DND-41 (cell line): ENCODE results near the gene RBBP6.

Experiments used
- ATAC-seq: fragments of 200-7000 bp; cut with Tn5 transposase; 3 replicates; pipeline ENCODE4 v1.9.1; 2021; ENCODE audit warnings: low read depth; ENCODE audit not compliant: insufficient read depth
- DNase-seq: peaks from one replicate; pipeline ENCODE4 v3.0.0-alpha.2; 2020
- H2AFZ ChIP-seq: 2 replicates; pipeline ENCODE4 v1.6.0; 2012; ENCODE audit warnings: low read depth, low read length
- H3K27ac ChIP-seq: 2 replicates; pipeline ENCODE4 v1.5.1; 2012; ENCODE audit warnings: low read length, inconsistent platforms
- H3K27me3 ChIP-seq: fragments of 200-600 bp; sonication (generic); 2 replicates; pipeline ENCODE4 v1.6.0; 2012; ENCODE audit warnings: low read length, mild to moderate bottlenecking, inconsistent platforms; ENCODE audit not compliant: insufficient read depth, poor library complexity
- H3K36me3 ChIP-seq: 2 replicates; pipeline ENCODE4 v1.5.1; 2012; ENCODE audit warnings: low read length, inconsistent platforms; ENCODE audit not compliant: insufficient read depth
- H3K4me1 ChIP-seq: 2 replicates; pipeline ENCODE4 v1.5.1; 2012; ENCODE audit warnings: mild to moderate bottlenecking, low read length; ENCODE audit not compliant: insufficient read depth
- H3K4me2 ChIP-seq: 2 replicates; pipeline ENCODE4 v1.6.0; 2012; ENCODE audit warnings: mild to moderate bottlenecking, moderate library complexity, low read length, inconsistent platforms; ENCODE audit not compliant: insufficient read depth
- H3K4me3 ChIP-seq, 2 experiments: fragments of 200-600 bp in 1 of 2; shearing (Covaris generic) in 1 of 2; 2 replicates each; pipeline ENCODE4 v1.5.1; 2012 to 2016; ENCODE audit warnings: inconsistent platforms in 2 of 2, low read length in 2 of 2, mild to moderate bottlenecking in 2 of 2, low read depth in 1 of 2, moderate library complexity in 1 of 2
- H3K79me2 ChIP-seq: 2 replicates; pipeline ENCODE4 v1.6.0; 2012; ENCODE audit warnings: low read length, inconsistent platforms; ENCODE audit not compliant: insufficient read depth
- H3K9ac ChIP-seq: 2 replicates; pipeline ENCODE4 v1.6.0; 2012; ENCODE audit warnings: low read depth, mild to moderate bottlenecking, inconsistent platforms, low read length, moderate library complexity
- H3K9me3 ChIP-seq: 2 replicates; pipeline ENCODE4 v1.5.1; 2012; ENCODE audit warnings: low read length, moderate library complexity, mild to moderate bottlenecking, inconsistent platforms; ENCODE audit not compliant: insufficient read depth, severe bottlenecking
- H4K20me1 ChIP-seq: 2 replicates; pipeline ENCODE4 v1.6.0; 2012; ENCODE audit warnings: low read length; ENCODE audit not compliant: insufficient read depth
- CTCF ChIP-seq: IDR thresholded peaks from 2 replicates; pipeline ENCODE4 v1.5.1; 2012; ENCODE audit warnings: borderline replicate concordance, low read length, moderate library complexity, mild to moderate bottlenecking; ENCODE audit not compliant: poor library complexity, severe bottlenecking; ENCODE audit errors: extremely low read depth
- EZH2 ChIP-seq: IDR thresholded peaks from 3 replicates; pipeline ENCODE4 v1.6.1; 2012; ENCODE audit warnings: borderline replicate concordance, low read depth, mild to moderate bottlenecking, moderate library complexity, low read length, inconsistent platforms; ENCODE audit not compliant: severe bottlenecking

RBBP6 gene

GRCh38 chr16:24531166-24531565, 8.2 kb upstream of the RBBP6 start:
- H3K27me3 ChIP-seq, result no peaks in the 10 kb centered on the region
- H3K4me3 ChIP-seq, result no peak overlapping the region
- no peaks in the 10 kb centered on the region for H3K36me3 ChIP-seq
- no peaks in the 10 kb centered on the region for H3K9me3 ChIP-seq
- DNase-seq (no peak), ATAC-seq (no peak)
- no peaks in the 10 kb centered on the region for H3K79me2 ChIP-seq
- no peak overlapping the region for H3K9ac ChIP-seq
- H4K20me1 ChIP-seq, result no peaks in the 10 kb centered on the region
- H3K4me1 ChIP-seq, result no peaks in the 10 kb centered on the region
- H2AFZ ChIP-seq, result no peak overlapping the region
- no peak for TF ChIP-seq EZH2
- no peak for TF ChIP-seq CTCF
- H3K4me2 ChIP-seq, result no peak overlapping the region
- no peak overlapping the region for H3K27ac ChIP-seq

- H3K36me3 ChIP-seq, result no peaks in the 10 kb centered on the region; the same call in 1 of the 2 replicates
- H3K27me3 ChIP-seq, result no peaks in the 10 kb centered on the region
- DNase-seq (no peak), ATAC-seq (no peak)
- H3K4me2 ChIP-seq, result no peak overlapping the region
- no peaks in the 10 kb centered on the region for H3K9me3 ChIP-seq
- TF ChIP-seq EZH2 (no peak), CTCF (no peak)
- H3K4me1 ChIP-seq, result peaks cover 10% of the 10 kb centered on the region
- H4K20me1 ChIP-seq, result no peaks in the 10 kb centered on the region
- H3K4me3 ChIP-seq, result no peak overlapping the region
- peaks cover 5% of the 10 kb centered on the region for H3K79me2 ChIP-seq
- H3K27ac ChIP-seq, result no peak overlapping the region
- no peak overlapping the region for H3K9ac ChIP-seq
- H2AFZ ChIP-seq, result no peak overlapping the region
These were observed 4.7 kb upstream of the RBBP6 start for GRCh38 chr16:24534620-24535019.

GRCh38 chr16:24535827-24536226, 3.5 kb upstream of the RBBP6 start:
- TF ChIP-seq EZH2 (no peak), CTCF (no peak)
- Histone ChIP-seq H3K27me3 (no peaks in the 10 kb centered on the region), H3K79me2 (peaks cover 17% of the 10 kb centered on the region), H3K36me3 (peaks cover 4% of the 10 kb centered on the region; the same call in 1 of the 2 replicates), H2AFZ (no peak overlapping the region), H3K9ac (no peak overlapping the region), H3K9me3 (no peaks in the 10 kb centered on the region), H3K4me1 (peaks cover 10% of the 10 kb centered on the region), H4K20me1 (peaks cover 9% of the 10 kb centered on the region), H3K4me2 (no peak overlapping the region), H3K4me3 (no peak overlapping the region), H3K27ac (no peak overlapping the region)
- DNase-seq (no peak), ATAC-seq (no peak)

- Histone ChIP-seq H3K79me2 (peaks cover 25% of the 10 kb centered on the region), H4K20me1 (peaks cover 17% of the 10 kb centered on the region), H3K9me3 (no peaks in the 10 kb centered on the region), H2AFZ (no peak overlapping the region), H3K4me1 (peaks cover 12% of the 10 kb centered on the region), H3K27ac (no peak overlapping the region), H3K4me2 (no peak overlapping the region), H3K9ac (no peak overlapping the region), H3K36me3 (peaks cover 11% of the 10 kb centered on the region), H3K27me3 (no peaks in the 10 kb centered on the region), H3K4me3 (no peak overlapping the region)
- ATAC-seq, result no peak
- DNase-seq, result no peak
- no peak for TF ChIP-seq CTCF
- TF ChIP-seq EZH2, result no peak
These were observed 2.7 kb upstream of the RBBP6 start for GRCh38 chr16:24536671-24537070.
